H1 (cell line): Measurements from ENCODE around the gene GRM1. TPM values are rescaled to one million over a fixed set of nuclear protein-coding genes. Genes with fewer than 3 reads are reported as not detected.

Experiments
- CTCF ChIA-PET: fragments of 300-600 bp; sonication (Branson Sonifier 250); formaldehyde crosslinking; loops from one replicate; lab custom pipeline; 2021; ENCODE audit not compliant: partially characterized antibody; lab: Charles Lee
- POLR2A ChIA-PET: fragments of 300-600 bp; sonication (Branson Sonifier 250); formaldehyde crosslinking; loops from one replicate; lab custom pipeline; 2021; ENCODE audit warnings: inconsistent platforms; ENCODE audit not compliant: partially characterized antibody; lab: Charles Lee
- DNase-seq, 2 experiments: peaks; one replicate each; pipeline versions ENCODE4 v3.0.0 to v3.0.0-alpha.2; 2010 to 2022; ENCODE audit warnings: low spot score in 2 of 2, low read depth in 1 of 2, mixed read lengths in 1 of 2
- FAIRE-seq: peaks from 2 replicates; lab custom pipeline; 2011; peaks lifted over from hg19 to GRCh38; lab: Jason Lieb, UNC
- H2AFZ ChIP-seq: 2 replicates; pipeline ENCODE4 v1.8.1; 2012; ENCODE audit warnings: low read length, inconsistent platforms
- H2AK5ac ChIP-seq: 2 replicates; pipeline ENCODE4 v1.6.1; 2013; ENCODE audit warnings: low read depth, low read length
- H2BK120ac ChIP-seq: replicated peaks from 2 replicates; pipeline ENCODE3; 2013; ENCODE audit warnings: low read depth, low read length, inconsistent platforms
- H2BK12ac ChIP-seq: 2 replicates; pipeline ENCODE4 v1.6.1; 2013; ENCODE audit warnings: low read depth, low read length
- H2BK15ac ChIP-seq: 2 replicates; pipeline ENCODE4 v1.6.1; 2013; ENCODE audit warnings: low read length
- H2BK20ac ChIP-seq: 2 replicates; pipeline ENCODE4 v1.6.1; 2013; ENCODE audit warnings: low read length
- H2BK5ac ChIP-seq: 2 replicates; pipeline ENCODE4 v1.6.1; 2013; ENCODE audit warnings: low read depth, low read length
- H3K14ac ChIP-seq: 2 replicates; pipeline ENCODE4 v1.6.1; 2013; ENCODE audit warnings: inconsistent platforms; ENCODE audit not compliant: insufficient read length
- H3K18ac ChIP-seq: 2 replicates; pipeline ENCODE4 v1.6.1; 2013; ENCODE audit warnings: low read length; ENCODE audit errors: extremely low read depth
- H3K23ac ChIP-seq: 2 replicates; pipeline ENCODE4 v1.6.1; 2013; ENCODE audit warnings: inconsistent platforms; ENCODE audit not compliant: insufficient read length
- H3K23me2 ChIP-seq: 2 replicates; pipeline ENCODE4 v1.6.1; 2013; ENCODE audit warnings: low read depth, low read length
- H3K27ac ChIP-seq: 2 replicates; pipeline ENCODE4 v1.6.1; 2011; ENCODE audit warnings: low read depth, low read length, inconsistent platforms
- H3K27me3 ChIP-seq, 4 experiments: replicated peaks in 1 of 4; 1 replicate in 1 of 4; 2 replicates in 3 of 4; pipeline versions ENCODE4 v1.6.1 to v1.8.1; 2011 to 2013; ENCODE audit warnings: low read length in 3 of 4, mild to moderate bottlenecking in 3 of 4, inconsistent platforms in 2 of 4, mixed read lengths in 2 of 4, moderate library complexity in 1 of 4; ENCODE audit not compliant: control insufficient read depth in 3 of 4, insufficient read depth in 3 of 4; ENCODE audit errors: extremely low read depth in 1 of 4
- H3K36me3 ChIP-seq, 4 experiments: 2 replicates each; pipeline versions ENCODE4 v1.6.1 to v1.8.1; 2011 to 2013; ENCODE audit warnings: mild to moderate bottlenecking in 4 of 4, low read length in 3 of 4, moderate library complexity in 2 of 4, control low read depth in 1 of 4, inconsistent platforms in 1 of 4; ENCODE audit not compliant: insufficient read depth in 4 of 4, control insufficient read depth in 2 of 4
- H3K4ac ChIP-seq: replicated peaks from 2 replicates; pipeline ENCODE3; 2013; ENCODE audit warnings: low read length, low read depth, mixed read lengths, inconsistent platforms; ENCODE audit not compliant: insufficient read length
- H3K4me1 ChIP-seq, 4 experiments: replicated peaks in 1 of 4; 1 replicate in 1 of 4; 2 replicates in 3 of 4; pipeline versions ENCODE4 v1.6.1 to v1.8.1; 2011 to 2013; ENCODE audit warnings: low read length in 3 of 4, inconsistent platforms in 2 of 4, mixed read lengths in 1 of 4; ENCODE audit not compliant: insufficient read depth in 4 of 4, control insufficient read depth in 3 of 4
- H3K4me2 ChIP-seq, 2 experiments: 2 replicates each; pipeline versions ENCODE4 v1.6.1 to v1.8.1; 2011 to 2013; ENCODE audit warnings: low read depth in 2 of 2, low read length in 2 of 2, control low read depth in 1 of 2, inconsistent platforms in 1 of 2, mild to moderate bottlenecking in 1 of 2; ENCODE audit not compliant: insufficient read depth in 1 of 2
- H3K4me3 ChIP-seq, 4 experiments: fragments of 200-600, 300-600 bp in 1 of 4; sonication (generic), shearing (Covaris generic), sonication (Bioruptor Twin) in 1 of 4; 2 replicates each; pipeline versions ENCODE4 v1.5.1 to v1.8.1; 2011 to 2016; ENCODE audit warnings: low read length in 4 of 4, low read depth in 3 of 4, control low read depth in 2 of 4, inconsistent platforms in 2 of 4, mild to moderate bottlenecking in 2 of 4, mixed read lengths in 1 of 4, moderate library complexity in 1 of 4; ENCODE audit not compliant: insufficient read depth in 2 of 4; ENCODE audit errors: extremely low read depth in 1 of 4
- H3K56ac ChIP-seq: replicated peaks from 2 replicates; pipeline ENCODE3; 2013; ENCODE audit warnings: low read depth, mild to moderate bottlenecking, mixed read lengths, low read length, inconsistent platforms; ENCODE audit not compliant: insufficient read length
- H3K79me1 ChIP-seq: 2 replicates; pipeline ENCODE4 v1.6.1; 2013; ENCODE audit warnings: low read depth, low read length, control low read depth
- H3K79me2 ChIP-seq, 2 experiments: 2 replicates each; pipeline versions ENCODE4 v1.6.1 to v1.8.1; 2012 to 2013; ENCODE audit warnings: low read length in 2 of 2, mild to moderate bottlenecking in 2 of 2, inconsistent platforms in 1 of 2; ENCODE audit not compliant: insufficient read depth in 2 of 2, control insufficient read depth in 1 of 2
- H3K9ac ChIP-seq, 4 experiments: replicated peaks in 1 of 4; 1 replicate in 1 of 4; 2 replicates in 3 of 4; pipeline versions ENCODE4 v1.6.1 to v1.8.1; 2011 to 2013; ENCODE audit warnings: low read depth in 3 of 4, low read length in 3 of 4, control low read depth in 2 of 4, mild to moderate bottlenecking in 2 of 4, moderate library complexity in 2 of 4, inconsistent platforms in 1 of 4; ENCODE audit errors: extremely low read depth in 1 of 4
- H3K9me3 ChIP-seq, 2 experiments: 2 replicates each; pipeline versions ENCODE4 v1.6.1 to v1.8.1; 2012 to 2013; ENCODE audit warnings: mild to moderate bottlenecking in 2 of 2, moderate library complexity in 2 of 2, control low read depth in 1 of 2, inconsistent platforms in 1 of 2, low read depth in 1 of 2, low read length in 1 of 2, mixed read lengths in 1 of 2; ENCODE audit not compliant: insufficient read depth in 2 of 2
- H4K20me1 ChIP-seq, 2 experiments: replicated peaks in 1 of 2; 2 replicates each; pipeline versions ENCODE3 to v1.8.1; 2011 to 2013; ENCODE audit warnings: inconsistent platforms in 2 of 2, low read length in 2 of 2, mild to moderate bottlenecking in 1 of 2; ENCODE audit not compliant: insufficient read depth in 2 of 2, control insufficient read depth in 1 of 2
- H4K5ac ChIP-seq: 2 replicates; pipeline ENCODE4 v1.6.1; 2013; ENCODE audit warnings: low read length, low read depth, mixed read lengths, inconsistent platforms; ENCODE audit not compliant: insufficient read length
- H4K8ac ChIP-seq: 2 replicates; pipeline ENCODE4 v1.8.0; 2013; ENCODE audit warnings: mild to moderate bottlenecking, moderate library complexity, low read length, inconsistent platforms; ENCODE audit not compliant: insufficient read depth; ENCODE audit errors: extremely low read depth
- H4K91ac ChIP-seq: replicated peaks from 2 replicates; pipeline ENCODE3; 2013; ENCODE audit warnings: low read length, mixed read lengths, inconsistent platforms; ENCODE audit not compliant: insufficient read length
- ASH2L ChIP-seq: fragments of 200-600, 300-600 bp; sonication (generic); IDR thresholded peaks from one replicate; pipeline ENCODE4 v1.7.1; 2017; ENCODE audit warnings: low read length
- BCL11A ChIP-seq, 2 experiments: IDR thresholded peaks; one replicate each; pipeline ENCODE4 v1.6.1; 2011; ENCODE audit warnings: low read depth in 2 of 2, low read length in 2 of 2, mild to moderate bottlenecking in 2 of 2
- CBX8 ChIP-seq: fragments of 300-800, 300-1000 bp; sonication (generic); IDR thresholded peaks from 2 replicates; pipeline ENCODE4 v1.7.1; 2016; ENCODE audit warnings: low read depth, low read length, borderline replicate concordance
- EP300 ChIP-seq, 2 experiments: IDR thresholded peaks; 1 replicate in 1 of 2; 2 replicates in 1 of 2; pipeline ENCODE4 v1.6.1; 2011 to 2012; ENCODE audit warnings: low read depth in 2 of 2, low read length in 2 of 2, mild to moderate bottlenecking in 2 of 2, borderline replicate concordance in 1 of 2, inconsistent platforms in 1 of 2, moderate library complexity in 1 of 2
- HDAC6 ChIP-seq: IDR thresholded peaks from one replicate; pipeline ENCODE4 v1.7.1; 2012; ENCODE audit warnings: low read depth, mild to moderate bottlenecking, inconsistent platforms, low read length, moderate library complexity
- NRF1 ChIP-seq: IDR thresholded peaks from 2 replicates; pipeline ENCODE4 v1.6.1; 2011; ENCODE audit warnings: mild to moderate bottlenecking, low read depth, low read length, improper control_type of control experiment
- RFX5 ChIP-seq: IDR thresholded peaks from 2 replicates; pipeline ENCODE4 v1.6.1; 2011; ENCODE audit warnings: low read depth, low read length, improper control_type of control experiment, borderline replicate concordance
- SP1 ChIP-seq: IDR thresholded peaks from 2 replicates; pipeline ENCODE4 v1.6.1; 2011; ENCODE audit warnings: low read depth, low read length
- SRF ChIP-seq: IDR thresholded peaks from 2 replicates; pipeline ENCODE4 v1.6.1; 2011; ENCODE audit warnings: mild to moderate bottlenecking, low read depth, low read length, moderate library complexity
- TEAD4 ChIP-seq: IDR thresholded peaks from 2 replicates; pipeline ENCODE4 v1.6.1; 2012; ENCODE audit warnings: low read depth, low read length, inconsistent platforms, mixed read lengths
- WGBS, 2 experiments: shearing (Covaris generic) in 1 of 2; methylation state at CpG; one replicate each; pipeline versions ENCODE4 v1.1.6 to v1.1.7; 2013 to 2015; ENCODE audit warnings: low lambda C conversion rate in 2 of 2, mixed read lengths in 2 of 2, inconsistent platforms in 1 of 2, low coverage in 1 of 2, missing lambda C conversion rate in 1 of 2; ENCODE audit not compliant: insufficient replicate concordance in 2 of 2, insufficient coverage in 1 of 2, insufficient read length in 1 of 2; ENCODE audit errors: extremely low coverage in 1 of 2, missing lambda C conversion rate in 1 of 2; 5-methylcytosine and 5-hydroxymethylcytosine counted together
- polyA plus RNA-seq, 7 experiments: library from polyadenylated mRNA; depleted of rRNA in 3 of 7; stranded (reverse) in 5 of 7; unstranded in 2 of 7; fragments of >200 nt in 5 of 7; fragments of 200-250 nt in 2 of 7; gene quantifications; 1 replicate in 5 of 7; 2 replicates in 1 of 7; 4 replicates in 1 of 7; pipeline versions ENCODE4 v1.2.1 to v1.2.3, GENCODE V29; 2011 to 2013; ENCODE audit warnings: missing spikeins in 2 of 7, mixed read lengths in 2 of 7
- total RNA-seq: library from RNA; stranded (reverse); fragmentation: NEBNext Ultra II Directional; extraction: Animal tissue kit (Norgen Biotek cat#: 25700); gene quantifications from 2 replicates; pipeline ENCODE4 v1.2.1, GENCODE V29; 2021

GRM1 gene
- total and polyA plus RNA-seq, 2 of the 8 experiments (the other 6 are each of a cell fraction or from before 2014, with no cell fraction given): 0.15 to 1.3 TPM

DNA sequence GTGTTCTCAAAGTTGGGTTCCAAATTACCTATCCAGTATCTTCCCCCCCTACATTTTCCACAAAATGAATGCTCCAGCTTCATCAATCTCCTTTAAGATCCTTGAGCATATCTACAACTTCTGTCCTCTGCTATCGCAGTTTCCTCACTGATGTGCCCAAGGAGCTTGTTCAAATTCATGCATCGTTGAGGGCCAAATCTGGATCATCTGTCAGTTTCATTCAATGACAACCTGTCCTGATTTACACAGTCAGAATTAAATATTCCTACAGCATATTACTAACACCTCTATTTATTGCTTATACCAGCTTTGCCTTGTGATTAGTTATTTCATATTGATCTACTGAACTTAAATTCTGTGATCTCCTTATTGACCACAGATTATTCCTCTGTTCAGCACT lies 68.7 kb downstream of the GRM1 start:
- CTCF ChIA-PET: interaction anchor here (0.5 to 0.9 kb wide), 2 partner anchors 47 to 222 kb away, joined by 3 read pairs; no protein-coding TSS in a partner anchor

More for the DNA sequence above, 68.7 kb downstream of the GRM1 start:
- H3K23me2 ChIP-seq: no peaks in the 10 kb centered on the region
- no peak overlapping the region for H4K91ac ChIP-seq
- H4K8ac ChIP-seq: no peak overlapping the region
- H4K20me1 ChIP-seq: no peaks in the 10 kb centered on the region
- no peak overlapping the region for H2BK20ac ChIP-seq
- DNase-seq (no peak), FAIRE-seq (no peak)
- no peak overlapping the region for H2BK5ac ChIP-seq
- peaks cover 0 to 5% (median 1%) of the 10 kb centered on the region in 4 experiments; a peak in 3 of 7 replicates for H3K4me1 ChIP-seq
- no peaks in the 10 kb centered on the region for H3K27me3 ChIP-seq
- TF ChIP-seq NRF1 (no peak), SP1 (no peak), CBX8 (no peak), ASH2L (no peak), HDAC6 (no peak), TEAD4 (no peak), RFX5 (no peak), SRF (no peak), BCL11A (IDR thresholded peaks at IDR 0.05; ENCODE audit: low read depth in 2 of 2, low read length in 2 of 2) (no peak), EP300 (IDR thresholded peaks at IDR 0.05; ENCODE audit: borderline replicate concordance in 1 of 2, low read depth in 2 of 2, low read length in 2 of 2) (no peak)
- no peak overlapping the region for H3K56ac ChIP-seq
- H2BK15ac ChIP-seq: no peak overlapping the region
- no peak overlapping the region for H3K9ac ChIP-seq
- 94% methylated on average over 2 of the region's 2 CpGs; no CpG with 5 or more reads in 1 of the 2 experiments for WGBS, 2 experiments
- no peak overlapping the region for H2AFZ ChIP-seq
- H3K14ac ChIP-seq: no peak overlapping the region
- no peaks in the 10 kb centered on the region for H3K36me3 ChIP-seq
- H3K18ac ChIP-seq: no peak overlapping the region
- POLR2A ChIA-PET: no interaction called here
- H3K4ac ChIP-seq: no peak overlapping the region
- H3K4me2 ChIP-seq: no peak overlapping the region
- H3K79me1 ChIP-seq: no peaks in the 10 kb centered on the region
- no peak overlapping the region for H2AK5ac ChIP-seq
- no peak overlapping the region for H3K23ac ChIP-seq
- H3K79me2 ChIP-seq: no peaks in the 10 kb centered on the region
- no peak overlapping the region for H2BK12ac ChIP-seq
- H3K4me3 ChIP-seq: no peak overlapping the region
- H3K9me3 ChIP-seq: no peaks in the 10 kb centered on the region
- H2BK120ac ChIP-seq: no peak overlapping the region
- no peak overlapping the region for H4K5ac ChIP-seq
- H3K27ac ChIP-seq: no peak overlapping the region
